Measurements from ENCODE around the gene OBP2A. TPM values are rescaled to one million over a fixed set of nuclear protein-coding genes. Genes with fewer than 3 reads are reported as not detected.

The OBP2A gene
- total and polyA plus RNA-seq, 8 donors: not detected

DNA sequence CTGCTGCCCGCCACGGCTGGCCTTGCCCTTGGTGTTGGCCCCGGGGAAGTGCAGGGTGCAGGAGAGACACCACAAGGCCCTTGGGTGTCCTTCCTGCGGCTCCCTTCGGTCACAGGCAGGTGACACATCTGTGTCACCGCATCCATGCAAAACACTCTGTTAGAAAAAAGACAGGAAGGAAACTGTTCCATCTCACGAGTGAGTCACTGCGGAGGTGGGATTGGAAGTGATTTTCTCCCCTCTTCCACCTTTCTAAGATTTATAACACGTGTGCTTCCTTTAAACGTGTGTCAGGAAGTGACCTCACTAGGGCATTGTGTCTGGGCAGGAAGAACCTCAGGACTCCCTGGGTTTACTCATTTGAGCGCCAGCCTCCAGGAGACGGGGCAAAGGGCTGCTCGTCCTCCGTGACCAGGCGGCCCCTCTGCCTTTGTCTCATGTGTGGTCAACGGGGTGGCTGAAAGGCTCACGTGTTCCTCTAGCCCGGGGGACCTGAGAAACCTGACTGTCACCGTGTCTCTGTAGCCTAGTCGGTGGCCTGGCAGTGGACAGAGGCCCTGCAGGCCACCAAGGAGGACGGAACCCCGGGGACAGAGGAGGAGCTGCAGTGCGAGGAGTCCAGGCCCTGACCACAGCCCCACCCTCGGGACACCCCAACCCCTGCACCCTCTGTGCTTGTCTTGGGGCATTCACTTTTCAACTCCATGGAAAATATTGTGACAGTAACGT is 29.6 kb upstream of the OBP2A start:
- no peaks in the 10 kb centered on the region for H3K36me3 ChIP-seq
- 53 to 63% methylated on average over 23 to 25 of the region's 25 CpGs for WGBS, 2 donors
- no peak for FAIRE-seq
- H3K4me3 ChIP-seq: no peak overlapping the region
- ATAC-seq: no peak
- H3K27me3 ChIP-seq: no peaks in the 10 kb centered on the region
- peak in 1 of 6 donors; percentile 5 for DNase-seq
- H3K9me3 ChIP-seq: no peaks in the 10 kb centered on the region
- TF ChIP-seq, protein P1, sequence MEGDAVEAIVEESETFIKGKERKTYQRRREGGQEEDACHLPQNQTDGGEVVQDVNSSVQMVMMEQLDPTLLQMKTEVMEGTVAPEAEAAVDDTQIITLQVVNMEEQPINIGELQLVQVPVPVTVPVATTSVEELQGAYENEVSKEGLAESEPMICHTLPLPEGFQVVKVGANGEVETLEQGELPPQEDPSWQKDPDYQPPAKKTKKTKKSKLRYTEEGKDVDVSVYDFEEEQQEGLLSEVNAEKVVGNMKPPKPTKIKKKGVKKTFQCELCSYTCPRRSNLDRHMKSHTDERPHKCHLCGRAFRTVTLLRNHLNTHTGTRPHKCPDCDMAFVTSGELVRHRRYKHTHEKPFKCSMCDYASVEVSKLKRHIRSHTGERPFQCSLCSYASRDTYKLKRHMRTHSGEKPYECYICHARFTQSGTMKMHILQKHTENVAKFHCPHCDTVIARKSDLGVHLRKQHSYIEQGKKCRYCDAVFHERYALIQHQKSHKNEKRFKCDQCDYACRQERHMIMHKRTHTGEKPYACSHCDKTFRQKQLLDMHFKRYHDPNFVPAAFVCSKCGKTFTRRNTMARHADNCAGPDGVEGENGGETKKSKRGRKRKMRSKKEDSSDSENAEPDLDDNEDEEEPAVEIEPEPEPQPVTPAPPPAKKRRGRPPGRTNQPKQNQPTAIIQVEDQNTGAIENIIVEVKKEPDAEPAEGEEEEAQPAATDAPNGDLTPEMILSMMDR (IDR thresholded peaks at IDR 0.05): no peak
- intact Hi-C loops (cut with DNase I): no loop called here
- no peak overlapping the region for H3K27ac ChIP-seq
- no peaks in the 10 kb centered on the region for H3K4me1 ChIP-seq

DNA sequence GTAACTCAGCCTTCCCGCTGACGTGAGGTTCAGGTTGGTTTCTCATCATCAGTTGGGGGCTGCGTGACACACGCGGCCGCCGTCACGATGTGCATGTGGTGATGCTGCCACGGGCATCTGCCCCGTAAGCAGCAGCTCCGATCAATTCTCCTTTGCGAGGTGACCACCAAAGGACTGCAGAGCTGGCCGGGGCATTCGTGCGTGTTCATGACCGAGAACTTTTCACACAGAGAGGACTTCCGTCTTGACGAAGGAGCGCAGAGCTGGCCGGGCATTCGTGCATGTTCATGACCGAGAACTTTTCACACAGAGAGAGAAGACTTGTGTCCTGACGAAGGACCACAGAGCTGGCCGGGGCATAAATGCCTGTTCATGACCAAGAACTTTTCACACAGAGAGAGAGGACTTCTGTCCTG is 28.5 kb upstream of the OBP2A start:
- H3K36me3 ChIP-seq: no peaks in the 10 kb centered on the region
- TF ChIP-seq, protein P1 (IDR thresholded peaks at IDR 0.05): no peak
- no peak overlapping the region for H3K27ac ChIP-seq
- H3K27me3 ChIP-seq: no peaks in the 10 kb centered on the region
- H3K4me1 ChIP-seq: no peaks in the 10 kb centered on the region
- intact Hi-C loops (cut with DNase I): no loop called here
- no peaks in the 10 kb centered on the region for H3K9me3 ChIP-seq
- DNase-seq (no peak), ATAC-seq (no peak), FAIRE-seq (no peak)
- 70 to 84% methylated on average over 24 of the region's 24 CpGs for WGBS, 2 donors
- H3K4me3 ChIP-seq: no peak overlapping the region

DNA sequence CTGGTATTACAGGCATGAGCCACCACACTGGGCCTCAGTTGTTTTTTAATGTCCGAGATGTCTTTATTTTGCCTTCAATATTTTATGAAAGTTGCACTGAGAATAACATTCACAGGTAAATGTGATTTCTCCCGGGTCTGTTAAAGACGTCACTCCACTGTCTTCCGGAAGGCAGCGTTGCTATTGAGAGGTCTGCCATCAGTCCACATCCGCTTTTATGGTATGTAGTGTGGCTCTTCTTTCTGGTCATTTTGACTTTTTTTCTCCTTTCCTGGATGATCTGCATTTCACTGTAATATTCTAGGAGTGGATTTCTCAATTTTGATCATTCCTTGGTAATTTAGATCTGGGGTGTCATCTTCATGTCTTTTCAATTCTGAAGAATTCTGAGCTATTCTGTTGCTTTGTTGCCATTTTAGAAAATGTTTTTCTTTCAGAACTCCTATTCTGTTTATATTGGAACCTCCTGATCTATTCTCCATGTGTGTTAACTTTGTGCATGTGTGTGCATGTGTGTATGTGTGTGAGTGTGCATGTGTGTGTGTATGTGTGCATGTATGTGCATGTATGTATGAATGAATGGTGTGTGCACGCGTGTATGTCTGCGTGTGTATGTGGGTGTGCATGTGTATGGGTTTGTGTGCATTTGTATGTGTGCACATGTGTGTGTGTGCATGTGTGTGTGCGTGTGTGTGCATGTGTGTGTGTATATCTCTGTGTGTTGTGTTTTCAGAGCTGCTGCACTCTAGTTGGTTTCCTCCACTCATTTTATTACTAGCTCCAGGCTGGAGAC is 26.6 kb upstream of the OBP2A start:
- Histone ChIP-seq H3K36me3 (no peaks in the 10 kb centered on the region), H3K27me3 (no peaks in the 10 kb centered on the region), H3K27ac (no peak overlapping the region), H3K4me1 (no peaks in the 10 kb centered on the region), H3K4me3 (no peak overlapping the region), H3K9me3 (no peaks in the 10 kb centered on the region)
- TF ChIP-seq, protein P1 (IDR thresholded peaks at IDR 0.05): no peak
- no peak for ATAC-seq
- DNase-seq: no peak
- intact Hi-C loops (cut with DNase I): no loop called here
- no peak for FAIRE-seq
- 67 to 83% methylated on average over 10 of the region's 10 CpGs for WGBS, 2 donors

DNA sequence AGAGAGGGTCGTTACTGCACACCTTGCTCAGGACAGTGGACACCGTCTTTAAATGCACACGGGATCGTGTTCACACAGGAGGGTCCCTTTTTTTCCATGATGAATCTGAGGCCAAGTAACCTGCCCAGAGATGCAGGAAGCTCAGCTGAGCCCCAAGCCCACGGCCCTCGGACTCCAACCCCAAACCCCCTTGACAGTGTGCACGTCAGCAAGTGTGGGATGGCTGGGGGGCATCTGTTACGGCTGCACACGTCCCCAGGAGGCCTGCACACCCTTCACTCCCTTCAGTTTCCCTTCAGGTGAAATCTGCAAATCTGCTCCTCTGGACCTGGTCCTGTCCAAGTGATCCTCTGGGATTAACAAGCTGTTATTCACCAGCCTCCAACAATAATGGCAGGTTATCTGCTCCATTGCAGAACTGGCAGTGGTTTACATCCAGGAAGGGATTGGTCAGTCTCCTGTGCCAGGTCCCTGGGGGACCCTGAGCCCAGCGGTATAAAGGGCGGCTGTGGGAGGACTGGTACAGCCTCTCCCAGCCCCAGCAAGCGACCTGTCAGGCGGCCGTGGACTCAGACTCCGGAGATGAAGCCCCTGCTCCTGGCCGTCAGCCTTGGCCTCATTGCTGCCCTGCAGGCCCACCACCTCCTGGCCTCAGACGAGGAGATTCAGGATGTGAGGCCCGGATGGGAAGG is 24.9 kb upstream of the OBP2A start, which contains the start of gene LCN1:
LCN1 (plus strand) TSS at position 525 of the 692 bp plus-strand sequence; CDS start at position 583, 58 bp downstream.
- Histone ChIP-seq H3K27ac (no peak within 1 kb of the TSS), H3K27me3 (no peaks in the 10 kb centered on the region), H3K36me3 (no peaks in the 10 kb centered on the region), H3K4me3 (no peak within 1 kb of the TSS), H3K9me3 (no peaks in the 10 kb centered on the region), H3K4me1 (no peaks in the 10 kb centered on the region)
- no peak for ATAC-seq
- DNase-seq: no peak
- no peak for FAIRE-seq
- TF ChIP-seq, protein P1 (IDR thresholded peaks at IDR 0.05): no peak
- intact Hi-C loops (cut with DNase I): no loop called here
- 56 to 73% methylated on average over 18 of the region's 18 CpGs for WGBS, 2 donors

Data from pancreas (tissue), 10 donors.